ENCODE data around the gene IRX4.

Gene IRX4

DNA sequence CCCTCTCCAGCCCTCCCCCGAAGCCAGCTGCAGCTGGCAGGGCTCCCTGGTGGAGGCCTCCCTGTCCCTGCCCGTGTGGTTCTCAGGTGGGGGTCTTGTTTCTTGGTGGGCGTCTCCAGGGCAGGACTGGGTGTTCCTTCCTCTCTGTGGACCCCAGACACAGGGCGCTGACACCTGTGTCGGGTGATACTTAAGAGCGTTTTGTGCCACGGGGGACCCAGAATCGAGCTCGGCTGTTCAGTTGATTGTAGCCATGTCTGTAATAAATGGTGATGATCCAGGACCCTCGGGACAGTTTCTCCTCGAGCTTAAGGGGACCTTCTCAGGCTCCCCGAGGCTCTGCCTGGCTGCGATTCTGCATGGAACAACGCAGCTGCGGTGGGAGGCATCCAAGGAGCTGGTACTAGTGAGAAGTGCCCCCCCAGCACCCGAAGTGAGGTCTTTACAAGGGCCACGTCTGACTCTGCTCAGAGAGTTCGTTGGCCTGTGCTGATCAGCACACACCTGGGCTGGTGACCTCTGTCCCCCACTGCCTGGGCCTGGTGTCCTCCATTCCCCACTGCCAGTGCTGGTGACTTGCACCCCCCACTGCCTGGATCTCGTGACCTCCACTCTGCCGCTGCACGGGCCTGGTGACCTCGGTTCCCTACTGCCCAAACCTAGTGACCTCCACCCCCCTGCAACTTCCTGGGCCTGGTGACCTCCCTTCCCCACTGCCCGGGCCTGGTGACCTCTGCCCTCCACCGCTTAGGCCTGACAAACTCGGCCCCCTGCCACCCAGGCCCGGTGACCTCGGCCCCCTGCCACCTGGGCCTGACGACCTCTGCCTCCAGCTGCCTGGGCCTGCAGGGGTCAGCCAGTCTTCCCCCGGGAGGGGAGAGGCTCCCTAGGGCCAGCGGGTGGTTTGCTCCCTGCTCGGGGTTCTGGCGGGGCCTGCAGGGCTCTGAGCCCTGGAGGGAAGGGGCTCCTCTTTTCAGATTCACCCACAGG is 45.5 kb downstream of the IRX4 start:
- no peak for DNase-seq (ENCODE audit: low read depth in 2 of 2)

DNA sequence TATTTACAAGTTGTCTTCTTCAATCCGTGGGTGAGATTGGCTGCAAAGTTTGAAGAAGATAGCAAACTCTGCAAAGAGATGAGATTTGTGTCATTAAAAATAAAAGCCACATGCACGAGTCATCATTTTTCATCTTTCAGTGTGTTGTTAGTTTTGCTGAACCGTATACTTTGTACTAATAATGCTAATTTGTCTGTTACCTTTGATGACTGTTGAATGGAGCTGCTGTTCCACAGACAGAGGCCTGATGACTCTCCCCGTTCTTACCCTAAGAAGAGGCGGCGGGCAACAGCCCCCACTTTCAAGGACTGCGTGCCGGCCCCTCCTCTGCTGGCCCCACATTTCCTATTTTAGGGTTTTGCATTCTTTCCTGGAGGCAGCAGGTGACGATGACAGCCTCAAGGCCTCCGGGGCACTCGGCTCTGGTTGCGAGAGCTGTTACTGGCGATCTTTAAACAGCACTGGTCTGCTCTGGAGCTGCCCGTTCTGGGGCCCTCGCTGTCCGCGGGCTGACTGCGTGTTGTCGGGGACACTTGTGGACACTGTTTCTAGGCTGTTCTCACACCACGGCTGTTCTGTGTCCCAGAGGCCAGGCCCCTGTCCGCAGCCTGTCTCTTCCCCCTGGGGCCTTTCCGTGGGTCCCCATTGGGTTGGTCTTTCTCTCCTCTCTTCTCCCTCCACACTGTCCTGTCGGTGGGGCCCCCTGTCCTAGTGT is 46.4 kb downstream of the IRX4 start:
- DNase-seq (ENCODE audit: low read depth in 2 of 2): no peak

DNA sequence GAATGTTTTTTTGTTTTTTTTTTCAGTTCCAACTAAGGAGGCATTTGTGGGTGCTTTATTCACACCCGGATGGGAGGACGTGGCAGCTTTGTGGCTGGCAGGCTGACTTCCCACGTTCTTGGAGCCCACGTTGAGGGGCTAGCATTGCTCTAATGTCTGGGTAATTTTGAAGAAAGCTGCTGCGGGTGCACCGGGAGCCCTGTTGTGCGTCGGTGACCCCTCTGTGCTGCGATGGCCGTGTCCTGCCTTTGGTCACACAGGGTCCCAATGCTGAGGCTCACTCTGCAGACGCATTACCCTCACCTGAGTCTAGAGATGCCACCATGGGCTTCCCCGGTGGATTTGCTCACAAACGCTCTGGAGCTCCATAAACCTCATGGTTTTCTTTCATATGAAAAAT is 47.3 kb downstream of the IRX4 start:
- DNase-seq (ENCODE audit: low read depth in 2 of 2): no peak

DNA sequence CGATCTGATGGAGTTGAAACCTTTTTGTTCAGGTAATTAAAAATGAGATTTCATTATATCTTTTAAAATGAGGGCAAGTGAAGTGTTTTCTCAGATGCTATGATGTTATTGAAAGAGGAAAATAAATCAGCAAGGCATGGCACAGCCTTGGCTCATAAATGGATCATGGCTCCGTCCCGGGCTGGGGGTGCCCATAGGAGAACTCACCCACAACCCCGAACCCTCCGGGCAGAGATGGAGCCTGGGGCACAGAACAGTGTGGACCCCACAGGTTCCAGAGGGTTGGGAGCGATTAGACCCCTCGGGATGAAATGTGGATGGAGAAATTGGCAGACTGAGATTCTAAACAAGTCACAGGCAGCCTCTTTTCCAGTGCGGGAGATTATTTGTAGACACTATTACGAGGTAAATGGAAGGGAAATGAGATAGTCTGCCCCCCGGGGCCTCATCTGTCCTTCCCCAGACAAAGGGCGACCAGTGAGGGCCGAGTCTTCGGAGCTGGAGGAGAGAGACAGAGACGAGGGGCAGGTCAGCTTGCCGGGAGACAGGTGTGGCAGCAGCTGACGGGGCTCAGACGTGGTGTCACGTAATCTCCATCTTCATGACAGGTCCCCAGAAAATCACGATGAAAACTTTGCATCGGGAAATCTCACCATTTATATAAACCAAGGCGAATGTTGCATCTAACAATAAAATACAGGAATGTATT is 47.9 kb downstream of the IRX4 start:
- DNase-seq (ENCODE audit: low read depth in 2 of 2): no peak

DNA sequence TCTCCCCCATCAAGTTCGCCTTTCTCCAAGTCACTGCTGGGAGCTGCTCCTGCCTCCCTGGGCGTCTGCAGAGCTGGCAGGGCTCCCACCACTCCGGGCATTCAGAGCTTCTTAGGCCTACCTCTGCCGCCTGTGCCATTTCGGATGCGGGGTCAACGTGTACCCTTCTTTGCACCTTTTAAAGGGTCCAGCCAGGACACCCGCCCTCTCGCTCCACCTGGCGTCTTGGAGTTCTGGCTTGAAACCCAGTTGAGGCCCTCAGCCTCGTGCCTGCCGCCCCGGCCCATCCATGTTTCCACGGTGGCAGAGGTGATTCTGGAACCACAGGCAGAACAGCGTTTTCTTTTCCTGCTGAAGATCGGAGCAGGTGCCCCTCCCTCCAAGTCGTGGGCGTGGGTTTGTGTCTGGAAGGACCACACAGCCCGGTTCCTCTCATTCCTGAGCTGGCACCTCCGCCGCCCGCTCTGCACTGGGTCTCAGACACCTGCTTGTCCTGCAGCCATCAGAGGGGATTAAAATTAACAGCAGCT is 48.6 kb downstream of the IRX4 start:
- DNase-seq (ENCODE audit: low read depth in 2 of 2): no peak

DNA sequence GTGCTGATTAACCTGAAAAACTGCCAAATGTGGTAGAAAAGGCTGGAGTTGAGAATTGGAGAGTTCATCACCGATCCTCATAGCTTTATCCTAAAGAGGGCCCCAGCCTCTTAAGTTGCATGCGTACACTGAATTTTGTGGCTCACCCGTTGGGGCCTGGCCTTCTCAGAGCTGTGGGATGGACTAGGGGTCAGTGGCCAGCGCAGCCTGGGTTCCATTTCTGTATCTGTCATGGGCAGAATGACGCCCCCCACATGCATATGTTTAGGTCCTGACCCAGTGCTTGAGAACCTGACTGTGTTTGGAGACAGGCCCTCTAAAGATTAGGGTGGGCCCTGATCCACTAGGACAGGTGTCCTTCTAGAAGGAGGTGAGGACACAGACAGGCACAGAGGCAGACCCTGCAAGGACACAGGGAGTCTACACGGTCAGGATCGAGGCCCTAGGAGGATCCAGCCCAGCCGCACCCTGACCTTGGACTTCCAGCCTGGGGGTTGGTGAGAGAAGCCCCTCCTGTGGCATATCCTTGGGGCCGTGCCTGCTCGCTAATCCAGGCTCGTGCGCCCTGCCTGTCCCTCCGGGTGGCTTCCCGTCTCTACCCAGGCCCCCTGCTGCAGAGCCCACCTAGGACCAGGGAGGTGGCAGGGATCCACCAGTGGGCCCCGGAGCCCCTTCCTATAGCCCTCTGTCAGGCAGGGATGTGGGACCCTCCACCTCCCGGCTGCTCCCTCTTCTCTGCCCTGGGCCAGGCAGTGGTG is 49.3 kb downstream of the IRX4 start:
- DNase-seq (ENCODE audit: low read depth in 2 of 2): no peak

DNA sequence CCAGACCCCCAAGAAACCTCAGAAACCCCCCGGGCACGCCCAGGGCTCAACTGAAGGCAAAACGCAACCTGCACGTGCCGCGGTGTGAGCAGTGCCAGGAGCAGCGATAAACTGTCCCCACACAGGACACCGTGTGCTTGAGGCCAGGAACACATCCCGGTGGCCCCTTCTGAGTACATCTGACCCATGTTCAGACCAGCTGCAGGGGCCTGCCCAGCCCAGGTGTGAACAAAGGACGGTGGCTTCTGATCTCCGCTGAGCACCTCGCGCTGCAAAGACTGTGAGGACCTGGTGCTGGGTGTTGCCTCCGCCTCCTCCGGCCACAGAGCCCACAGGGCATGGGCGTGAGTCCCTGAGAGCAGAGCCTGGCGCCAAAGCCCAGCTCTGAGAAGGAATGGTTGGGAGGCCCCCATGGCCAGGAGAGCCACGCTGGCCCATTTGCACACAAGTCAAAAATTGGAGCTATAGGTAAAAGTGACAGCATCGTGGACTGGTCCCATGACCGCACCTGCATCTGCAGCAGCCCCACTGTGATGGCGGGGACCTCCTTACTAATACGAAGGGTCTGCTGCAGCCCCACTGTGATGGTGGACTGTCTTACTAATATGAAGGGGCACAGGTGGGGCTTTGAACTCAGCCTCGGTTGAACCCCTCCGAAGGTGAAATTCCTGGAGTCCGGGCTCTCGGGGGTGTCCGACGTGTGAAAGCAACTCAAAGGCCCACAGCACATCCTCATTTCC is 50.0 kb downstream of the IRX4 start:
- no peak for DNase-seq (ENCODE audit: low read depth in 2 of 2)

DNA sequence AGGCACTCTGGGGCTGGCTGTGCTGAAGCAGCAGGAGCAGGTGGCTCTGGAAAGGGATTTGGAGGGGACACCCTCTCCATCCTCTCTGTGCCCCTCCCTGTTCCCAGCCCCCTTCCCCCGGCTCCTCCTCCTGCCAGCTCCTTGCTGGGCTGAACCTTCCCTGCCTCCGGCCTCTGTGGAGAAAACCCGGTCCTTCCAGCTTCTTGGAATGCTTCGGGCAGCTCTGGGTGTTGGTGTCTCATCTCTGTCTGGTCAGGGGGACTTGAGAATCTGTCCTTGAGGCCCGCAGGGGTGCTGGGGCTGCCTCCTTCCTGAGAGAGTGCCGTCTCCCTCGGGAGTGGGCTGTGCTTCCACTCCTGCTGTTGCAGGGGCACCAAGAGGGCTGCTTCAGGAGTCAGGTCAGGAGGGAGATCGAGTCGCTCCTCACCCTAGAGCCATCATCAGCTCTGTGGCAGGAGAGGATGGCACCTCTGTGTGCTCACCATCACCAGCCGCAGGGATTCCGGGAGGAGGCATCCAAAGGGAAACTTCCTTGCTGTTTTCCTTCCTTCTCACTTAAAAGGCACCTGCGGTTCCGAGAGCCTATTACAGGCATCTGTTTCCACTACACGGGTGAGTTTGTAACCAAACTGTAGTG is 50.9 kb downstream of the IRX4 start:
- DNase-seq (ENCODE audit: low read depth in 2 of 2): no peak

DNA sequence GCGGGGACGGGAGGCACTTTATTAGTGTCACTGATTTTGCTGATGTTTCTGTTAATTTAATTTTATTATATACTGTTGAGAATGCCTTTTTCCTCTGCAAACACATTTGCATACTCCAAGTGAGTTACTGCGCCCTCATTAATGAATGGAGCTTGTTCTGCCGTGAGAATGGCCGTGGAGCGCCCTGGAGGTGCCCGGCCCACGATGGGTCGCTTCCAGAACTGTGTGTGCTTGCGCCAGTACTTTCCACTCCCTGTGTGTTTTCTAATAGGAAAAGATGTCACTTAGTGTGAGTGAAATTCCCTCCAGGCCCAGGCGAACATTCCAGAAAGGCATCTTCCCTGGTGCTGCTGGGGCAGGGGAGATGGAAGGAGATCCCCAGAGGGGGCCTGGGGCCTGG is 51.5 kb downstream of the IRX4 start:
- no peak for DNase-seq (ENCODE audit: low read depth in 2 of 2)

DNA sequence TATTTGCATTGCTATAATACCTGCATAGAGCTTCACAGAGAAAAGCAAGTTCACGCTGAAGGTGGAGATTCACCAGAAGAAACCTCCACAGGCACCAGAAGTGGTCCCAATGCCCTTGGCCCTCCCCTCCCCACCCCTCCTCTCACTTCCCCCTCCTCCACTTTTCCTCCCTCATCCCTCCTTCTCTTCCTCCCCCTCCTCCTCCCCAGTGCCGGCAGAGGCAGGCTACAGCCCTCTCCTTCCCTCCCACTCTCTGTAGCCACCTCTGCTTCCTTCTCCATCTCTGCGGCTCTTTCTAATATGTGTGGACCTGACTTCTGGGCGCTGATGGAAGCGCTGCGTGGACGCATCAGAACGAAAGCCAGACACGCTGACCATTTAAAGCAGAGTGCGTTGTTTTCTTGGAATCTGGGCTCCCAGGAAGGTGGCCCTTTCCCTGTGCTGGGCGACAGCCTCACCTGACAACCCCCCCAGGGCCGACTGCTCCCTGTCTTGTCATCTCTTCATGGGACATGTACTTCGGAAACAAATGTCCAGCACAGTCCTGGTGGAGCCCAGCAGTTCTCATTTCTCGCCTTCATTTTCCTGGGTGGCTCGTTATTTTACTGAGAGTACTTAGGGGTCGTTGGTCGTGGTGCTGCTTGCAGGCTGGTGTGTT is 52.0 kb downstream of the IRX4 start:
- no peak for DNase-seq (ENCODE audit: low read depth in 2 of 2)

DNA sequence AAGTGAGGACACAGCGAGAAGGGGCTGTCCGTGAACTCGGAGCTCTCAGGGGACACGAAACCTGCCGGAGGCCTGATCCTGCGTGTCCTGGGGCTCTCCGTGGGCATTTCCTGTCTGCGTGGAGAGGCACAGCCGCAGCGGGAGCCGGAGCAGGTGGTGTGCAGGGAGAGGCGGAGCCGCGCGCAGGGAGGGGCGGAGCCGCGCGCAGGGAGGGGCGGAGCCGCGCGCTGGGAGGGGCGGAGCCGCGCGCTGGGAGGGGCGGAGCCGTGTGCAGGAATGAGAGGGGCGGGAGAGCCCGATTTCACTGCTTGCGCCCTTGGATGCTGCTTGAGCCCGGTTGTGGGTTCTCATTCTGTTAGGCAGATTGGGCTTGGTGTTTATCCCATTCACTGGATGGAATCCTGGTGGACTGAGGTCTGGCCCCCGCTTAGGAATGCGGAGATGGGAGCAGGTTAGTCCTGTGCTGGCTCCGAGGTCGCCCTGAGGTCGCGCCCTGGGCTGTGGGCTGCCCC is 54.8 kb downstream of the IRX4 start:
- no peak for DNase-seq (ENCODE audit: low read depth in 2 of 2)
